ENCODE measurements around the gene SLC7A10.

The SLC7A10 gene

DNA sequence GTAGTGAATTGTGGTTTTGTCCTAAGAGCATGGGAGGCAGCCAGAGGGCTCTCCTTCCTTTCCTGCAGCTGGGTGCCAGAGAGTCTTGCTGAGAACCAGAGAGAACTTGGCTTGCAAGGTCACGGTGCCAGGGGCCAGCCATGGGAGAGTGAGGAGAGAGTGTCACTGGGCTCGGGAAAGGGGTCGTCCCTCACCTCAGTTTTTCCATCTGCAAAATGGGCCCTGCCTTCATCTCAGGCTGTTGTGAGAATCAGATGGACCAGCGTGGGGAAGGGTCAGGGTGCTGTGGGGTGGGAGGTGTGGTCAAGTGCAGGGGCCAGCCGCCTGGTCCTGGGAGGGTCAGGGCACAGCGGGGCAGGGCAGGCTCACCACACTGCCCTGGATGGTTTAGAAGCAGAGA, 24.2 kb downstream of the SLC7A10 start:
- no peak for DNase-seq (ENCODE audit: low spot score)

DNA sequence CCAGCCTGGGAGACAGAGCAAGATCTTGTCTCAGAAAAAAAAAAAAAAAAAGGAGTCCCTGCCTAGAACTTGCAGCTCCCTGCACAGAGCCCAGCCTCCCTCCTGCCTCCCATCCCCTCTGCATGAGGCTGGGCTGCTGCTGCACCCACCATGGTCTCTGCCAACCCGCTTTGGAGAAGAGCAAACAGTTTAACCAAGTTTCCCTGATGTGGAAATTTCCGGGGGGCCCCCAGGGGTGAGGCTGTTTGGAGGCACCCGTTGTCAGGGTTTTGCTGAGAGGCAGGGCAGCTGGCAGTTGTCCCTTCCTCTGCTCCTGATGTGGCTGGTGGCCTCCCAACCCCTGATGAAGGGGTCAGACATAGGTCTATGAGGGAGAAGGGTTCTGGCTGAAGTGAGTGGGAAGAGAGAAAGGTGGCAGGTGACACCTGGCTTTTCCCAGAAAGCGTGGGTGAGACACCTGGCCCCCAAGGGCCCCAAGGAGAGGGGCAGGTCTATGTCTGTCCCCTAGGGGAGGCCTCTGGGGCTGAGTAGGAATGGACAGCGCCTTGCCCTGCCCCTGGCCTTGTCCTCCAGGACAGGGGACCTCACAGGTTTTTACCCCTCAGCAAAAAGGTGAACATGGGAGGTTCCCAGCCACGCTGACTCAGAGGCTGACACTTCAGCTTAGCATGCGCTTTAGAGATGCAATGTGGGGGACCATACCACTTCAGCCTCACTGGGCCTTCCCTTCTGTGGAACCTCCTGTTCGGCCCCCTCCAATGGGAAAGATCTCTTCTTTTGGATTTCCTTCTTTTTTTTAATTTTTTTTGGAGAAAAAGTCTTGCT, 26.0 kb downstream of the SLC7A10 start:
- no peak for DNase-seq (ENCODE audit: low spot score)

GRCh38 chr19:33198169-33198568, 27.5 kb downstream of the SLC7A10 start:
- DNase-seq (ENCODE audit: low spot score), result peak; percentile 50

DNA sequence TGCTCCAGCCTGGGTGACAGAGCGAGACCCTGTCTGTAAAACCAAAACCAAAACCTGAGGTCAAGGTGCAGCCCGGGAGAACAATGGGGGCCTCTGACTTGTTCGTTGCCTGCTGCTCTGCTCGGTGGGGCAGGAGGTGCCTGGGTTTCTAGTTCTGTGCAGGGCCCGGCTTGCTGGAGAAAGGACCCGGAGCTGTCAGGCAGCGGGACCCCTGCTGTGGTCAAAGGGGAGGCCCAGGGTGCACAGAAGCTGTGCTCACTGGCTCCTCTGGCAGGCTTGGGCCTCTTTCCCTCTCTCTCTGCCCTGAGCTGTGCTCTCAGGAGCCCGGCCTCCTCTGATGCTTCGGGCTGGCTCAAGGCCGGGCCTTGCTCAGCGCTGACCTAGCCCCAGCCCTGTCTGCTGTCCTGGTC, 28.1 kb downstream of the SLC7A10 start:
- DNase-seq (ENCODE audit: low spot score), result no peak

DNA sequence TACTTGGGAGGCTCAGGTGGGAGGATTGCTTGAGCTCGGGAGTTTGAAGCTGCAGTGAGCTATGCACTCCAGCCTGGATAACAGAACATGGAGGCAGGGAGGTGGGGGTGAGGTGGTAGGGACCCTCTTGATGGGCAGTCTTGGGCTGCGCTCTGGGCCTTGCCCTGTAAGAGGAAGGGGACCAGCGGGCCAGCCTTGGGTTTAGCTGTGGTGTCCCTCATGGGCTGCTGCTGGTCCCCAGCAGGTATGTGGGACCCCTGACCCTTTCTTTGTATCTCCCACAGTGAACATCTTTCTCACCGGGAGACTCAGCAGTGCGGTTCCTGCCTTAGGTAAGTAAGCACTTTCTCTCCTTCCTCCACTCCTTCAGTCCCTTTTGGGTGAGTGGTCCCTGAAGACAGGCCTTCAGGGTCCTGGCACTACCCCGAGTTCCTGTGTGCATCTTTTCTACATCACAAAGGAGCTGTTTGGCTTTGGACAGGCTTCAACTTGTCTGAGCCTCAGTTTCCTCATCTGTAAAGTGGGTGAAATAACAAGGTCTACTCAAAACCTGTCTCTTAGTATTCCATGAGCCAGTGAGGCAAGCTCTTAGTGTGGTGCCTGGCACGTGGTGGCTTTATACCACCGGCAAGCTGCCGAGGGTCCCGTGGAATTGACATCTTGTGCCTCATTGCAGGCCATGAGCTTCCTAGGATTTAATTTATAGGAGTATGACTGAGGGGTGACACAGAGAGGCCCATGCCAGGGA, 29.0 kb downstream of the SLC7A10 start:
- DNase-seq (ENCODE audit: low spot score), result no peak

DNA sequence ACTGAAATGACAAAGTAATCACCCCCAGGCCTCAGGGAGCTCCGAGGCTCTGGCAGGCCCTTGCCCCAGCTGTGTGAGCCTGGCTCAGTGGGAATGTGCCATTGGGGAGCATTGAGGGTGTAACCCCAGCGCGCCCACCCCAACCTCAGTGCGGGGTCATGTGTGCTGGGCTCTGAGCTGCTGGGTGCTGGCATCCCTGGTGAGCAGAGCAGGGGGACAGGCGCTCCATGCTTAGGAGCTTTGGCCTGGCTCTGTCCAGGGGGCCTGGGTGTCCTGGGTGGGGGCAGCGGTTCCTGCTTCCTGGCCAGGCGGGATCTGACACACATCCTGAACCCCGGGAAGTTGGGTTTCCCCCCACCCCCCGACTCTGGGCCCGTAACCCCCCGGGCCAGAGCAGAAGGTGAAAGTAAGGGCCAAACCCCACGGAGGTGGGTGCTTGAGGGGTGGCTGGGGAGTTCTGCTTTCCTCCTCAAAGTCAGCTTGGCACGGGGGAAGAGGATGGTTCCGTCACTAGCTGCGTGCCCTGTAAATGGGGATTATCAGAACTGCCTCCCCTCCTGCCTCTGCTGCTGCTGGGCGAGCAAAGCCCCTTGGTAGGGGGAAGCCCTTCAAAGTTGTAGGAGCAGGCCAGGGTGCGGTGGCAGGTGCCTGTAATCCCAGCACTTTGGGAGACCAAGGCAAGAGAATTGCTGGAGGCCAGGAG, 29.9 kb downstream of the SLC7A10 start:
- DNase-seq (ENCODE audit: low spot score), result no peak

GRCh38 chr19:33194886-33195644, 30.6 kb downstream of the SLC7A10 start:
- peak; percentile 72 for DNase-seq (ENCODE audit: low spot score)

DNA sequence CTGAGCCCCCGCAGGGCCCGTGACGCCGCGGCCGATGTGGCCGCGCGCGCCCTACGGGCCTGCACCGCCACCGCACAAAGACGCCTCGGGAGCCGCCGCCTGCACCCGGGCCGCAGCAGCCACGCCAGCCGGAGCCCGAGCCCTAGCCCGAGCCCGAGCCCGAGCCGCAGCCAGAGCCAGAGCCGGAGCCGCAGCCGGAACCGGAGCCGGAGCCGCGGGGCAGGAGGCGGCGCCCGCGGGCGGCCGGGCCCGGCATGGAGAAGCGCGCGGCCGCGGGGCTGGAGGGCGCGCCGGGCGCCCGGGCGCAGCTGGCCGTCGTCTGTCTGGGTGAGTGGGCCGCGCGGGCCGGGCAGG, 31.1 kb downstream of the SLC7A10 start:
- peak; percentile 68 for DNase-seq (ENCODE audit: low spot score)

DNA sequence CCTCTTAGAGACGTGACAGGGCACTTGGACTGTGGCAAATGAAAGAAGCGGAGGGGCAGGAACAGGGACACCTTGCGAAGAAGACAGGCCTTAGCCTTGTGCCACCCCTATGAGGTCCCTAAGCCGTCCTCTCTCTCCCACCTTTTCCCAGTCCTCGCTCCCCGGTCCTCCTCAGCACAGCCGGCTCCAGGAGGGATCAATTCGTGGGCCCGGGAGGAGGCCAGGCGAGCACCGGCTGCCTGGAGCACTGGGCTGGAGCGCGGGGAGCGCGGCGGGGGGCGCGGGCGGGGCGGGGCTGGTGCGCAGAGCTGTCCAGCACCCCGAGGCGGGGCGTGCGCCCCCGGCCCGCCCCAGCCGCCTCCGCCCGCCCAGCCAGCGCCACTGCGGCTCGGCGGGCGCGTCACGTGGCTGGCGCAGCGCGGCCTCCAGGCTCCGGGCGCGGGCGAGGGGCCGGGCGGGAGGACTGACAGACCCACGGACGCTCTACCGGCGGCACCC, 31.7 kb downstream of the SLC7A10 start, which contains the start of gene LRP3:
TSS of gene LRP3 (plus strand) at position 466 of the 498 bp plus-strand sequence. CDS start 456 bp downstream, outside the sequence.
- peak; percentile 72 for DNase-seq (ENCODE audit: low spot score)

- DNase-seq (ENCODE audit: low spot score), result peak; percentile 58
These were observed 32.3 kb downstream of the SLC7A10 start for GRCh38 chr19:33193269-33193864.

GRCh38 chr19:33192010-33192409, 33.6 kb downstream of the SLC7A10 start:
- DNase-seq (ENCODE audit: low spot score), result peak; percentile 36

DNA sequence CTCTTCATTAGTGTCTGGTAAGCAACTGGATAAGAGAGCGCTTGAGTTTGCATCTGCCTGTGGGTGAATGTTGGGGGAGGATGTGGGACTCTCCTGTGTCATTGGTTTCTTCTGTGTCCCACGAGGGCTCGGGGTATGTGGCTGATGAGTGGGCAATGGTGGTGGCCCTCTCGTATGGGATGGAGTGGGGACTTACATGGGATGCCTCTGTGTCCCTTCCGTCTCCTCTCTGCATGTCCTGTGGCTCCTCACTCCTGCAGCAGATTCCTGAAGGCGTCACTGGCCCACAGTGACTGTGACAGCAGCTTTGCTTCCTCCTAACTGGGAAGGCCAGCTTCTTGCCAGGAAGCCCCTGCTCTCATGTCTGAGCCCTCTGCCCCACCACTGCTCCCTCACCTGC, 34.1 kb downstream of the SLC7A10 start:
- peak; percentile 36 for DNase-seq (ENCODE audit: low spot score)

GRCh38 chr19:33191092-33191491, 34.6 kb downstream of the SLC7A10 start:
- peak; percentile 3 for DNase-seq (ENCODE audit: low spot score)

DNA sequence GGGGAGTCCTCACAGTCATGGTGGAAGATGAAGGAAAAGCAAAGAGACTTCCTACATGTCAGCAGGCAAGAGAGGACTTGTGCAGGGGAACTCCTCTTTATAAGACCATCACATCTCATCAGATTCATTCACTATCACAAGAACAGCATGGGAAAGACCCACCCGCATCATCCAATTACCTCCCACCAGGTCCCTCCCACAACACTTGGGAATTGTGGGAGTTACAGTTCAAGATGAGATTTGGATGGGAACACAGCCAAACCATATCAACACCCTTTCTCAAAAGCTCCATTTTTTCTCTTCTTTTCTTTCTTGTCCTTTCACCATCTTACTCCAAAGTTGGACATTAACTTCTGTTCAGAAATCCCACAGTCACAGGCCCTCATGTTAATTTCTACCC, 36.2 kb downstream of the SLC7A10 start:
- DNase-seq (ENCODE audit: low spot score), result no peak

GRCh38 chr19:33187183-33187540, 38.5 kb downstream of the SLC7A10 start:
- no peak for DNase-seq (ENCODE audit: low spot score)

DNA sequence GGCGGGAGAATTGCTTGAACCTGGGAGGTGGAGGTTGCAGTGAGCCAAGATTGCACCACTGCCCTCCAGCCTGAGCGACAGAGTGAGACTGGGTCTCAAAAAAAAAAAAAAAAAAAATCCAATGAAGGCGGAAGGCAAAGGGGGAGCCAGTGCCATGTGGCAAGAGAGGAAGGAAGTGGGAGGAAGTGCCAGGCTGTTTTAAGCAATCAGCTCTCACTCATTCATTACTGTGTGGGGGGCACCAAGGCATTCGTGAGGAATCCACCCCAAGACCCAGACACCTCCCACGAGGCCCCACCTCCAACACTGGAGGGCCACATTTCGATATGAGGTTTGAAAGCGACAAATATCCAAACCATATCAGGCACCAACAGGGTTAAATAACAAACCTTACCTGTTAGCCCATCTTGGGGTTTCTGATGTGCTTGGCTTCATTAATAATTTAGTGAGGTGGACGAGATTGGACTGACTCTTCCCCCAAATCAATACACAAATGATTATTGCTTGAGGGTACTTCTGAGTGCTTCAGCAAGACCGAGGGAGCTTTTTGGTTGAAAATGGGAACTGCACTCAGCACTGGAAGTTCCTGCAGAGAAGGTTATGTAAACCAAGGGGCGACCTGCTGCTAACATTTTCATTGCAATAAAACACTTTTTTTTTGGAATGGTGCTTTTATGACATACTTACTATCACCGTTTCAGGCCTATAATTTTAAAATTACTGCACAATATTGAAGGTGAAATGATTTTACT, 39.0 kb downstream of the SLC7A10 start:
- DNase-seq (ENCODE audit: low spot score), result no peak

DNA sequence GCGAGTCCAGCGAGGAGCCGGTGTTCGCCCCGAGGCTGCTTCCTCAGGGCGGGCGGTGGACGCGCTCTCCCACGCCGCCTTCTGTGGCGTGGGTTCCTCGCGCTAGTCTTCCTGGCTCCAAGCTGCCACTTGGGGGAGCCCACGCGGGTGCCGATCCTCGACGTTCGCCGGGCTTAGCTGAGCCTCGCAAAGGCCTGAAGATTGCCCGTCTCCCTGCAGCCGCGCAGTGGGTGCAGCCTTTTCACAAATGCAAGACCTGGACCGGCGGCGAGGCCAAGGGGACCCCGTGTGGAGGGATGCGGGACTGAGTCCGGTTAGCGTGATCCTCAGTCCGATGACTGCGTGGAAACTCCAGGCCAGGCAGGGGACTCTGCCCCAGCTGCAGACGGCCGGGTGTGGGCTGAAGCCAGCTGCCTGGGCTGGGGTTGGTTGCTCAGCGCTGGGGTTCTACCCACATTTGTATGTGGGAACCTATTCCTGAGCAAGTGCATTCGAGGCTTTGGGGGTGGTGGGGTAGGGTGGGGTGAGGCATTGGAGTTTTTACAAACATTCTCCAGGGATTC, 48.2 kb downstream of the SLC7A10 start:
- DNase-seq (ENCODE audit: low spot score), result peak; percentile 89

GRCh38 chr19:33176670-33177416, 48.8 kb downstream of the SLC7A10 start:
- DNase-seq (ENCODE audit: low spot score), result peak; percentile 99

DNA sequence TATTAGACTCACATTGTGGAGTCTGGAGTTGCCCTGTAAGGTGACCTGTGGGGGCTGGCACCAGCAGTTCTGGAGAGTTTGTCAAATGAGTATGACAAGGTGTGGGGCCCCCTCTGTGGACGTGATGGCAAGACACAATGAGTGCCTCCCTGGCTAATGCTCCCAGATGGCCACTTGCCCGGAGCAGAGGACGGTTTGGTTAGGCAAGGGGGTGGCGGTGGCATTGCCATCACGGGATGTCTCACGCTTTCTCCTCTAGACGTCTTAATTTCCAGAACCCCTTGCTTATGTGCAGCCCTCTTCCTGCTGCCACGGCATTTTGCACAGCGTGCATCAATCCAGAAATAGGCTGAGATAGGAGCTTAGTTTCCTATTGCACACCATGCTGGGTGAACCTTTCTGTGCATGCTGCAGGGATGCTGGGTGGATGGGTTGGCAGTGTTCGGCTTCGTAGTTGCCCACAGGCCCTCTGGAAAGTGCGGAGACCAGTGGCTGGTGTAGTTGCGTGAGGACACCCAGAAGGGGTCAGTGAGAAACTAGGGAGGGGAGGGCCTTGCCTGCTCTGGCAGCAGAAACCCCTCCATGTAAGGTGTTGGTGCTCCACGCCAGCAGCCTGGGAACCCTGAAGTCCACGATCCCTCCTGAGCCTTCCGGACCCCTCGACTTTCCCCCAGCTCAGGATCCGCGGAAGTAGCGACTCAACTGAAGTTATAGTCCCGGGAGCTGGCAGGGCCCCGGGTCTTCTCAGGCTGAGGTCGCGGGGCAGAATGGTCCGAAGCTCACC, 49.6 kb downstream of the SLC7A10 start:
- no peak for DNase-seq (ENCODE audit: low spot score)
